Mesendoderm (in vitro differentiated cells): ENCODE measurements around the gene ACSF3.

Experiments used
- DNase-seq: peaks from one replicate; pipeline ENCODE4 v3.0.0; 2013
- H2AK5ac ChIP-seq: 2 replicates; pipeline ENCODE4 v1.6.1; 2013; ENCODE audit warnings: low read length, inconsistent platforms
- H2BK120ac ChIP-seq: 2 replicates; pipeline ENCODE4 v1.6.1; 2013; ENCODE audit warnings: low read depth, mild to moderate bottlenecking, low read length, moderate library complexity, mixed read lengths
- H2BK15ac ChIP-seq: replicated peaks from 2 replicates; pipeline ENCODE4 v1.6.1; 2013; ENCODE audit warnings: low read depth, mild to moderate bottlenecking, moderate library complexity
- H2BK5ac ChIP-seq: 2 replicates; pipeline ENCODE4 v1.6.1; 2013; ENCODE audit warnings: low read length, inconsistent platforms
- H3K18ac ChIP-seq: 2 replicates; pipeline ENCODE4 v1.6.1; 2013; ENCODE audit warnings: mild to moderate bottlenecking, low read length, mixed read lengths
- H3K23ac ChIP-seq: one replicate; pipeline ENCODE4 v1.6.1; 2013; ENCODE audit warnings: low read length
- H3K27ac ChIP-seq: 2 replicates; pipeline ENCODE4 v1.5.1; 2013; ENCODE audit warnings: low read depth, mild to moderate bottlenecking, inconsistent platforms, low read length, moderate library complexity
- H3K27me3 ChIP-seq: 2 replicates; pipeline ENCODE4 v1.6.1; 2013; ENCODE audit warnings: low read length, control low read depth, mild to moderate bottlenecking, inconsistent platforms; ENCODE audit not compliant: insufficient read depth, poor library complexity
- H3K36me3 ChIP-seq: 2 replicates; pipeline ENCODE4 v1.6.1; 2013; ENCODE audit warnings: low read length, inconsistent platforms; ENCODE audit not compliant: control insufficient read depth, insufficient read depth
- H3K4ac ChIP-seq: one replicate; pipeline ENCODE4 v1.6.1; 2013; ENCODE audit warnings: low read depth, mild to moderate bottlenecking, low read length, moderate library complexity
- H3K4me1 ChIP-seq: 2 replicates; pipeline ENCODE4 v1.6.1; 2013; ENCODE audit warnings: low read depth, low read length, inconsistent platforms; ENCODE audit not compliant: control insufficient read depth
- H3K4me2 ChIP-seq: 2 replicates; pipeline ENCODE4 v1.6.1; 2013; ENCODE audit warnings: low read length
- H3K4me3 ChIP-seq: 2 replicates; pipeline ENCODE4 v1.5.1; 2013; ENCODE audit warnings: mild to moderate bottlenecking, low read length
- H3K56ac ChIP-seq: one replicate; pipeline ENCODE4 v1.6.1; 2013; ENCODE audit warnings: low read length
- H3K79me1 ChIP-seq: 2 replicates; pipeline ENCODE4 v1.6.1; 2013; ENCODE audit warnings: low read length, inconsistent platforms
- H3K79me2 ChIP-seq: 2 replicates; pipeline ENCODE4 v1.6.1; 2013; ENCODE audit warnings: mild to moderate bottlenecking, low read length; ENCODE audit not compliant: control insufficient read depth, insufficient read depth
- H3K9ac ChIP-seq: 2 replicates; pipeline ENCODE4 v1.6.1; 2013; ENCODE audit warnings: low read length, inconsistent platforms
- H4K5ac ChIP-seq: one replicate; pipeline ENCODE4 v1.6.1; 2013; ENCODE audit warnings: low read length
- H4K8ac ChIP-seq: one replicate; pipeline ENCODE4 v1.6.1; 2013; ENCODE audit warnings: low read depth, mild to moderate bottlenecking, control low read depth, low read length, moderate library complexity
- WGBS: extraction: QIAGEN DNeasy Blood & Tissue Kit; methylation state at CpG from one replicate; pipeline ENCODE4 v1.1.7; 2013; ENCODE audit warnings: low lambda C conversion rate, missing lambda C conversion rate; ENCODE audit not compliant: insufficient coverage; ENCODE audit errors: extremely low coverage; 5-methylcytosine and 5-hydroxymethylcytosine counted together

The ACSF3 gene

DNA sequence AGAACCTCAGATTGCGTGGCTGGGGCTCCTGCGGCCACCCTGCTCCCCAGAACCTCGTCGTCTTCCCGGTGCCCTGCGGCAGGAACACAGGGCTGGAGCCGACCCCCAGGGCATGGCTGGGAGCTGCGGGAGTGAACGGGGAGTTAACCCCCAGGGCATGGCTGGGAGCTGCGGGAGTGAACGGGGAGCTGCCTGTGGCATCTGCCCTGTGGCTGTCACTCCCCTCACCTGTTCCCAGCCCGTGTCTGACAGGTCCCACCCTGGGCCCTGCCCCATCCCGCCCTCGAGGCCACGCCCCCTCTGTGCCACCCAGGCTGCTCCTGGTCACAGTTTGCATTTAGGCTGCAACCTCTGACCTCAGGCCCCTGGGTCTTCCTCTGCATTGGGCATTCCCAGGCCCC, 39.4 kb upstream of the ACSF3 start:
- Histone ChIP-seq H3K9ac (no peak overlapping the region), H3K23ac (no peak overlapping the region), H3K79me2 (no peaks in the 10 kb centered on the region), H3K4ac (no peak overlapping the region), H2BK15ac (no peak overlapping the region), H3K4me2 (no peak overlapping the region), H3K4me1 (no peaks in the 10 kb centered on the region), H3K79me1 (no peaks in the 10 kb centered on the region), H3K56ac (no peak overlapping the region), H2AK5ac (no peak overlapping the region), H3K36me3 (no peaks in the 10 kb centered on the region), H3K18ac (no peak overlapping the region), H2BK120ac (no peak overlapping the region), H3K27me3 (no peaks in the 10 kb centered on the region), H3K27ac (no peak overlapping the region), H4K8ac (no peak overlapping the region), H4K5ac (no peak overlapping the region), H2BK5ac (no peak overlapping the region), H3K4me3 (no peak overlapping the region)
- WGBS, result no CpG with 5 or more reads among the region's 15 CpGs
- no peak for DNase-seq

DNA sequence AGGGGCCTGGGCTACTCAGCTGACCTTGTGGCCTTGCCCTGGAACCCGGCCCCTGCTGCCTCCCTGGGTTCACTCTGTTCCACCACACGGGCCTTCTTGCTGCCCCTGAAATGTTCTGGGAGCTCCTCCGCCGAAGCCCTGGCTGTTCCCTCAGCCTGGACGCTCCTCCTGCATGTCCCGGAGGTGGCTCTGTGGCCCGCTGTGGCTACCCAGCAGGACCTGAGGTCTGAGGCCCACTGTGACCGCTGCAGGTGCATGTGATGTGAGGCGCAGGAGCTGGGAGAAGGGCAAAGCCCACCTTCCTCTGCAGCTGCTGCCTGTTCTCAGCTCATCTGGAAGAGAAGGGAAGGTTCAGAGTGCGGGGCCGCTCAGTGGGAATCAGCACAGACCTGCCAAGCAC, 38.9 kb upstream of the ACSF3 start:
- Histone ChIP-seq H2AK5ac (no peak overlapping the region), H3K36me3 (no peaks in the 10 kb centered on the region), H3K4me2 (no peak overlapping the region), H3K4ac (no peak overlapping the region), H3K79me2 (no peaks in the 10 kb centered on the region), H2BK15ac (no peak overlapping the region), H3K27me3 (no peaks in the 10 kb centered on the region), H3K18ac (no peak overlapping the region), H3K4me1 (no peaks in the 10 kb centered on the region), H3K9ac (no peak overlapping the region), H2BK120ac (no peak overlapping the region), H4K5ac (no peak overlapping the region), H3K27ac (no peak overlapping the region), H4K8ac (no peak overlapping the region), H3K56ac (no peak overlapping the region), H3K79me1 (no peaks in the 10 kb centered on the region), H3K4me3 (no peak overlapping the region), H3K23ac (no peak overlapping the region), H2BK5ac (no peak overlapping the region)
- WGBS, result no CpG with 5 or more reads among the region's 11 CpGs
- DNase-seq, result no peak

DNA sequence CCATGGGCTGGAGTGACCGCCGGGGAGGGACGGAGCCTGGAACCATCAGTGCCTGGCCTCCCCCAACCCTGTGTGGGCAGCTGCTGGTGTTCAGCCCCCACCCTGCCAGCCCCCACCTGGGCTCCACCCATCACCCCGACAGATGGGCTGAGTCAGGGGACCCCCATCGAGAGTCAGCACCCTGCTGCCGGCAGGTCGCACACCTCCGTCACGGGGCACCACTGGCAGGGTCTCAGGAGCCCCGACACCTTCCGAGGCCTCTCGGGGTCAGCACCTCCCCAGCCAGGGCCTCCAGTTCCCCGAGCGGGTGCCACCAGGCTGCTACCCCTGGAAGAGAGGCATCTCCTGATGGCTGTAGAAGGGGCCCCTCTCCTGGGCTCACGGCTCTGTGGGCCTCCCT, 38.3 kb upstream of the ACSF3 start:
- Histone ChIP-seq H3K4me3 (no peak overlapping the region), H2BK5ac (no peak overlapping the region), H3K4me1 (no peaks in the 10 kb centered on the region), H2AK5ac (no peak overlapping the region), H3K4ac (no peak overlapping the region), H3K18ac (no peak overlapping the region), H3K9ac (no peak overlapping the region), H4K8ac (no peak overlapping the region), H3K27ac (no peak overlapping the region), H3K79me1 (no peaks in the 10 kb centered on the region), H3K23ac (no peak overlapping the region), H2BK120ac (no peak overlapping the region), H3K56ac (no peak overlapping the region), H3K4me2 (no peak overlapping the region), H3K36me3 (no peaks in the 10 kb centered on the region), H2BK15ac (no peak overlapping the region), H4K5ac (no peak overlapping the region), H3K27me3 (no peaks in the 10 kb centered on the region), H3K79me2 (no peaks in the 10 kb centered on the region)
- no CpG with 5 or more reads among the region's 15 CpGs for WGBS
- DNase-seq, result no peak

DNA sequence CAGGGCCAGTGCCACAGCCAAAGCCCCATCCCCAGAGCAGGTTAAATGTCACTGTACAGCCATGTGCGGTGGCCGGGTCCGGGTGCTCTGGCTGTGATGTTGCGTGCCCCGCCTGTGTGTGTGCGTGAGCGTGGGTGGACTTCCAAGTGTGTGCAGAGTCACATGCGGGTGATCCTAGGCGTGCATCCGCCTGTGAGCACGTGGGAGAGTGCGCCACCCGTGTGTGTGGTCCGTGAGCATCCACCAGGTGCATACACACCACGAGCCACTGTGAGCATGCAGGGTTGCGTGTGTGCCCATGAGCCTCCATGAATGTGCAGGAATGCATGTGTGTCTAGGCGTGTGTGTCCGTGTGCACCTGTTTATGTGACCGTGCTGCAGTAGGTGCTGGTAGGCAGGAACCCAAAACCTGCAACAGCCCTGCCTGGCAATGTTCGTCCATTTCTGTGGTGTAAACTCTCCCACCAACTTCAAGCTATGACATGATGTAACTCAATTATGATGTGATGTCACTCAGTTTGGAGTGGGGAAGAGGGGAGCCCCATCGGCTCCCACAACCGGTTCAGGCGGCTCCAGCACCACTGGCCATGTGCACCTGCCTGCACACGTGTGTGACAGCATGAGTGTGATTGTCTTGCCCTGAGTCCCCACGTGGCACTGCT, 37.6 kb upstream of the ACSF3 start:
- H4K5ac ChIP-seq, result no peak overlapping the region
- no CpG with 5 or more reads among the region's 25 CpGs for WGBS
- DNase-seq, result no peak

DNA sequence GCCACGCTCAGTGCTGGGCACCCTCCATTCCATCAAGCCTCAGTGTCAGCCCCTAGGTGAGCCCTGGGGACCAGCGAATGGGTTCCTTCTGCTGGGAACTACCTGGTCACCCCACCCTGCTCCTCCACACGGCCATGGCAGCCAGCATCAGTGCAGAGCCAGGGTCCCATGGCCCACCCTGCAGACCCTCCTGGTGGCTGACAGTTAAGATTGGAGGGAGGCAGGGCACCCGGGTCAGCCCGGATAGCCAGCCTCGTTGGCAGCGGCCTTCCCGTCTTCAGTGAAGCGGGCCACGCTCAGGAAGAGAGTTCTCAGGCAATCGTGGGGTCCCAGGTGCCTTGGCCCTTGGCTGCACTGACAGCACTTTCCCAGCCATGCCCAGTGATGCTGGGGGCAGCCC, 37.1 kb upstream of the ACSF3 start:
- no peak overlapping the region for H3K4me2 ChIP-seq
- no peaks in the 10 kb centered on the region for H3K27me3 ChIP-seq
- H3K36me3 ChIP-seq, result no peaks in the 10 kb centered on the region
- H2BK5ac ChIP-seq, result no peak overlapping the region
- no peak overlapping the region for H2AK5ac ChIP-seq
- H3K79me1 ChIP-seq, result no peaks in the 10 kb centered on the region
- no peak overlapping the region for H3K56ac ChIP-seq
- H4K5ac ChIP-seq, result no peak overlapping the region
- H3K4me3 ChIP-seq, result no peak overlapping the region
- H4K8ac ChIP-seq, result no peak overlapping the region
- no peak overlapping the region for H3K18ac ChIP-seq
- H3K27ac ChIP-seq, result no peak overlapping the region
- no peak overlapping the region for H3K23ac ChIP-seq
- WGBS, result no CpG with 5 or more reads among the region's 11 CpGs
- H3K9ac ChIP-seq, result no peak overlapping the region
- no peak for DNase-seq
- no peak overlapping the region for H2BK120ac ChIP-seq
- no peaks in the 10 kb centered on the region for H3K4me1 ChIP-seq
- H2BK15ac ChIP-seq, result no peak overlapping the region
- no peak overlapping the region for H3K4ac ChIP-seq
- H3K79me2 ChIP-seq, result no peaks in the 10 kb centered on the region

More for the DNA sequence above, 37.6 kb upstream of the ACSF3 start:
- Histone ChIP-seq H3K4ac (no peak overlapping the region), H3K27ac (no peak overlapping the region), H3K9ac (no peak overlapping the region), H3K36me3 (no peaks in the 10 kb centered on the region), H3K79me1 (no peaks in the 10 kb centered on the region), H3K27me3 (no peaks in the 10 kb centered on the region), H2AK5ac (no peak overlapping the region), H3K18ac (no peak overlapping the region), H2BK120ac (no peak overlapping the region), H3K23ac (no peak overlapping the region), H3K4me3 (no peak overlapping the region), H3K79me2 (no peaks in the 10 kb centered on the region), H3K56ac (no peak overlapping the region), H2BK5ac (no peak overlapping the region), H4K8ac (no peak overlapping the region), H2BK15ac (no peak overlapping the region), H3K4me2 (no peak overlapping the region), H3K4me1 (no peaks in the 10 kb centered on the region)

DNA sequence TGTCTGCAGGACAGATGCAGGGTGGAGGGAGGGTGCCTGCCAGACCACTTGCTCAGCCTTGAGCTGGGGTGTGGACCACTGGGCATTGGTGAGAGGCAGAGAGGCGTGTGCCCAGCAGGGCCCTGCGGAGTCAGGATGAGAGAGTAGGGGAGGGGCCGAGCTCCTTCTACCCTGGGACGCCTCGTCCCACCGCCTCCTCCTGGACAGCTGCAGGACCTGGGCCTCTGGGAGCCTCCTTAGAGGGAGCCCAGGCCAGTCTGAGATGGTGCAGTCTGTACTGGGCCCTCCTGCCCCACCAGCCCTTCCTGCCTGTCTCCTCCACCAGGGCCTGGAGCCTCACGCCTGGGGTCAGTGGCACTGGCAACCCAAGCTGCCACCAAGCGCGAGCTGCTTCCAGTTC, 35.9 kb upstream of the ACSF3 start:
- no peak overlapping the region for H2BK120ac ChIP-seq
- H2BK15ac ChIP-seq, result no peak overlapping the region
- DNase-seq, result no peak
- H3K23ac ChIP-seq, result no peak overlapping the region
- H3K27ac ChIP-seq, result no peak overlapping the region
- H3K79me1 ChIP-seq, result no peaks in the 10 kb centered on the region
- no peak overlapping the region for H2AK5ac ChIP-seq
- no peak overlapping the region for H3K4ac ChIP-seq
- no peaks in the 10 kb centered on the region for H3K27me3 ChIP-seq
- no peak overlapping the region for H3K4me2 ChIP-seq
- H3K18ac ChIP-seq, result no peak overlapping the region
- no CpG with 5 or more reads among the region's 9 CpGs for WGBS
- no peak overlapping the region for H4K5ac ChIP-seq
- no peaks in the 10 kb centered on the region for H3K79me2 ChIP-seq
- H4K8ac ChIP-seq, result no peak overlapping the region
- H3K4me1 ChIP-seq, result no peaks in the 10 kb centered on the region
- H3K36me3 ChIP-seq, result no peaks in the 10 kb centered on the region
- H3K4me3 ChIP-seq, result no peak overlapping the region
- H3K9ac ChIP-seq, result no peak overlapping the region
- no peak overlapping the region for H3K56ac ChIP-seq
- no peak overlapping the region for H2BK5ac ChIP-seq
